ENCODE data around the gene MTF2. TPM values are rescaled to one million over a fixed set of nuclear protein-coding genes. Genes with fewer than 3 reads are reported as not detected.

The MTF2 gene
- total RNA-seq, 1 donor from 2014 or later: 56.4 TPM

- H3K9me3 Mint-ChIP-seq (ENCODE audit: unreplicated experiment): no peaks in the 10 kb centered on the region
- peak overlapping the region; percentile 95 for H3K27ac Mint-ChIP-seq (ENCODE audit: unreplicated experiment)
- FAIRE-seq (no peak), DNase-seq (ENCODE audit: low read depth) (no peak)
- H3K9me3 ChIP-seq (ENCODE audit: insufficient read depth, low read depth, low read length): no peaks in the 10 kb centered on the region
- H4K20me1 ChIP-seq (ENCODE audit: insufficient read depth, low read length): peaks cover 24% of the 10 kb centered on the region
- H3K27me3 Mint-ChIP-seq (ENCODE audit: low read depth, unreplicated experiment): no peaks in the 10 kb centered on the region
- H3K4me3 Mint-ChIP-seq (ENCODE audit: unreplicated experiment): peak overlapping the region; percentile 100
- no peaks in the 10 kb centered on the region for H3K36me3 ChIP-seq (ENCODE audit: insufficient read depth, low read length)
- peaks cover 50% of the 10 kb centered on the region for H3K79me2 ChIP-seq (ENCODE audit: insufficient read depth, low read length)
- H3K4me2 ChIP-seq (ENCODE audit: low read length): peak overlapping the region; percentile 93
- peaks cover 17% of the 10 kb centered on the region for H3K4me1 ChIP-seq (ENCODE audit: insufficient read depth, low read length)
- no peaks in the 10 kb centered on the region for H3K36me3 Mint-ChIP-seq (ENCODE audit: low read depth, unreplicated experiment)
- peak overlapping the region; percentile 98 for H2AFZ ChIP-seq (ENCODE audit: low read depth, low read length)
- no peak for TF ChIP-seq EZH2 (IDR thresholded peaks at IDR 0.05; ENCODE audit: insufficient read depth, low read length)
- TF ChIP-seq CTCF (IDR thresholded peaks at IDR 0.05; ENCODE audit: insufficient read depth, low read depth, low read length): no peak
- peak overlapping the region; percentile 100 for H3K4me3 ChIP-seq (ENCODE audit: insufficient read depth, low read depth, low read length)
- H3K27ac ChIP-seq (ENCODE audit: low read depth, low read length): peak overlapping the region; percentile 98
- H3K27me3 ChIP-seq (ENCODE audit: insufficient read depth, low read length): no peaks in the 10 kb centered on the region
- peaks cover 11% of the 10 kb centered on the region for H3K4me1 Mint-ChIP-seq (ENCODE audit: low read depth, unreplicated experiment)
- peak overlapping the region; percentile 100 for H3K9ac ChIP-seq (ENCODE audit: low read length)
Observed at GRCh38 chr1:93078638-93078985, 471 bp upstream of the MTF2 start.

GRCh38 chr1:93079685-93080141 lies 630 bp downstream of the MTF2 start:
- FAIRE-seq (no peak), DNase-seq (ENCODE audit: low read depth) (no peak)
- TF ChIP-seq EZH2 (IDR thresholded peaks at IDR 0.05; ENCODE audit: insufficient read depth, low read length) (no peak), CTCF (IDR thresholded peaks at IDR 0.05; ENCODE audit: insufficient read depth, low read depth, low read length) (no peak)
- no peaks in the 10 kb centered on the region for H3K9me3 ChIP-seq (ENCODE audit: insufficient read depth, low read depth, low read length)
- no peaks in the 10 kb centered on the region for H3K27me3 ChIP-seq (ENCODE audit: insufficient read depth, low read length)
- peaks cover 61% of the 10 kb centered on the region for H3K79me2 ChIP-seq (ENCODE audit: insufficient read depth, low read length)
- H3K27ac Mint-ChIP-seq (ENCODE audit: unreplicated experiment): peak overlapping the region; percentile 95
- H3K36me3 Mint-ChIP-seq (ENCODE audit: low read depth, unreplicated experiment): no peaks in the 10 kb centered on the region
- no peaks in the 10 kb centered on the region for H3K9me3 Mint-ChIP-seq (ENCODE audit: unreplicated experiment)
- H2AFZ ChIP-seq (ENCODE audit: low read depth, low read length): peak overlapping the region; percentile 98
- H3K4me2 ChIP-seq (ENCODE audit: low read length): peak overlapping the region; percentile 93
- H3K36me3 ChIP-seq (ENCODE audit: insufficient read depth, low read length): no peaks in the 10 kb centered on the region
- peaks cover 25% of the 10 kb centered on the region for H4K20me1 ChIP-seq (ENCODE audit: insufficient read depth, low read length)
- H3K4me1 ChIP-seq (ENCODE audit: insufficient read depth, low read length): peaks cover 17% of the 10 kb centered on the region
- H3K9ac ChIP-seq (ENCODE audit: low read length): peak overlapping the region; percentile 100
- H3K4me3 Mint-ChIP-seq (ENCODE audit: unreplicated experiment): peak overlapping the region; percentile 100
- peaks cover 11% of the 10 kb centered on the region for H3K4me1 Mint-ChIP-seq (ENCODE audit: low read depth, unreplicated experiment)
- H3K4me3 ChIP-seq (ENCODE audit: insufficient read depth, low read depth, low read length): peak overlapping the region; percentile 100
- no peaks in the 10 kb centered on the region for H3K27me3 Mint-ChIP-seq (ENCODE audit: low read depth, unreplicated experiment)
- H3K27ac ChIP-seq (ENCODE audit: low read depth, low read length): peak overlapping the region; percentile 98

DNA sequence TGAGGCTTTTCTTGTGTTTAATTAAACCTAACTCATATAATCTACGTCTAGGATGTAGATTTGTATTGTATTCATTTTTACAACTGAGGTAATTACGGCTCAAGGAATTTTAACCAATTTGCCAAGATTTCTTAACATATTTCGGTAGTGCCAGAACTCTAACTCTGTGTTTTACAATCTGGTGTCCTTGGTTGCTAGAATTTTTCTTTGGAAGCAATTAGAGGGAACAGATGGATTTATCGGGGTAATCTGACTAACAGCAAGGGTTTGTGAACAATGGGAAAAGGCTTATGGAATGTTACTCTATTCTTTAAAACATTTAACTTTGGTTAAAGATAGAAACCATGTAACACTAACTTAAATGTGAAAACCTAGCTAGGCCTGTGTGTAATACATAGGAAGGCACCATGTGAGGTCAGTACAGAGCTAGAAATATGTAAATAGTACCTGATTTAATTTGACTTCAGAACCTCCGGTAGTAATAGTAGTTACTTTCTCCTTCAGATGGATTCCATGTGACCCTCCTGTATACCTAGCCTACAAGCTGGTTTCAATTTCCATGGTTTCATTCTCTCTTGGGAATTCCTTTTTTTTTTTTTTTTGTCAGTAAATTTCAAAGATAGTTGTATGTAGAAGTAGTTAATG lies 1.2 kb downstream of the MTF2 start:
- H3K4me1 ChIP-seq (ENCODE audit: insufficient read depth, low read length): peaks cover 17% of the 10 kb centered on the region
- peak overlapping the region; percentile 100 for H3K9ac ChIP-seq (ENCODE audit: low read length)
- Mint-ChIP-seq H3K9me3 (ENCODE audit: unreplicated experiment) (no peaks in the 10 kb centered on the region), H3K27ac (ENCODE audit: unreplicated experiment) (peak overlapping the region; percentile 95), H3K4me3 (ENCODE audit: unreplicated experiment) (peak overlapping the region; percentile 100), H3K4me1 (ENCODE audit: low read depth, unreplicated experiment) (peaks cover 11% of the 10 kb centered on the region), H3K27me3 (ENCODE audit: low read depth, unreplicated experiment) (no peaks in the 10 kb centered on the region), H3K36me3 (ENCODE audit: low read depth, unreplicated experiment) (no peaks in the 10 kb centered on the region)
- H3K36me3 ChIP-seq (ENCODE audit: insufficient read depth, low read length): no peaks in the 10 kb centered on the region
- TF ChIP-seq EZH2 (IDR thresholded peaks at IDR 0.05; ENCODE audit: insufficient read depth, low read length) (no peak), CTCF (IDR thresholded peaks at IDR 0.05; ENCODE audit: insufficient read depth, low read depth, low read length) (peak; percentile 43)
- peak overlapping the region; percentile 98 for H3K27ac ChIP-seq (ENCODE audit: low read depth, low read length)
- H3K4me3 ChIP-seq (ENCODE audit: insufficient read depth, low read depth, low read length): peak overlapping the region; percentile 100
- peak; percentile 72 for DNase-seq (ENCODE audit: low read depth)
- no peak overlapping the region for H2AFZ ChIP-seq (ENCODE audit: low read depth, low read length)
- no peaks in the 10 kb centered on the region for H3K27me3 ChIP-seq (ENCODE audit: insufficient read depth, low read length)
- peak overlapping the region; percentile 93 for H3K4me2 ChIP-seq (ENCODE audit: low read length)
- H3K79me2 ChIP-seq (ENCODE audit: insufficient read depth, low read length): peaks cover 67% of the 10 kb centered on the region
- no peaks in the 10 kb centered on the region for H3K9me3 ChIP-seq (ENCODE audit: insufficient read depth, low read depth, low read length)
- peaks cover 25% of the 10 kb centered on the region for H4K20me1 ChIP-seq (ENCODE audit: insufficient read depth, low read length)
- no peak for FAIRE-seq
